Left colon (tissue), 2 donors: Measurements from ENCODE around the gene SOWAHC. TPM values are rescaled to one million over a fixed set of nuclear protein-coding genes. Genes with fewer than 3 reads are reported as not detected.
"Not testable (repeated sequence)": the region's sequence is repeated elsewhere in the genome, so short reads cannot be mapped to it uniquely, and the experiment has no call there.

Experiments used
- ATAC-seq: fragments of 200-7000 bp; cut with Tn5 transposase; one replicate; pipeline ENCODE4 v1.9.1; 2020; ENCODE audit warnings: mild to moderate bottlenecking, moderate library complexity
- DNase-seq, 2 donors: peaks; one replicate each; pipeline ENCODE4 v3.0.0-alpha.2; 2020
- intact Hi-C, 2 donors: fragments of 100-400 bp; cut with DNase I in 1 of 2; cut with micrococcal nuclease in 1 of 2; formaldehyde crosslinking; loops; one replicate each; pipeline versions ENCODE4 v1.11.2 to v1.14.0; 2022; cut with DNase I, micrococcal nuclease
- long read RNA-seq: library from polyadenylated mRNA; unstranded; transcript quantifications from one replicate; pipeline ENCODE4 v2.0.0, GENCODE V29; 2021
- total RNA-seq, 2 donors: library from RNA; stranded (reverse); fragmentation: NEBNext Ultra II Directional; extraction: Animal tissue kit (Norgen Biotek cat#: 25700); gene quantifications; one replicate each; pipeline ENCODE4 v1.2.1, GENCODE V29; 2021
- donor health status: DM: no; HTN: no; CAD: no.
- donor health status: DM: yes; HTN: yes; CAD: no.

The SOWAHC gene, protein sequence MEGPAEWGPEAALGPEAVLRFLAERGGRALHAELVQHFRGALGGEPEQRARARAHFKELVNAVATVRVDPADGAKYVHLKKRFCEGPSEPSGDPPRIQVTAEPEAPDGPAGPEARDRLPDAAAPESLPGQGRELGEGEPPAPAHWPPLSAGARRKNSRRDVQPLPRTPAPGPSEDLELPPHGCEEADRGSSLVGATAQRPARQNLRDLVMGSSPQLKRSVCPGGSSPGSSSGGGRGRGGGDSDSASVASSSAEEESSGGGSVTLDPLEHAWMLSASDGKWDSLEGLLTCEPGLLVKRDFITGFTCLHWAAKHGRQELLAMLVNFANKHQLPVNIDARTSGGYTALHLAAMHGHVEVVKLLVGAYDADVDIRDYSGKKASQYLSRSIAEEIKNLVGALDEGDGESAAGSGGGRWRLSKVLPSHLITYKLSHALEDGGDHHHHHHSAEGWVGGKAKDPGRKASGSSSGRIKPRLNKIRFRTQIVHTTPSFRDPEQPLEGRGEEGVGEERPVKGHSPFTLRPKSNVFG
- total RNA-seq, result 10 to 100 TPM; 42.4 to 55.8 TPM
- long read RNA-seq, full-length matches to known transcripts, result 123 of 123 reads
- long read RNA-seq, partial matches to known transcripts, result 0 of 123 reads
- long read RNA-seq, other reads (novel, unspliced or antisense), result 0 of 123 reads

DNA sequence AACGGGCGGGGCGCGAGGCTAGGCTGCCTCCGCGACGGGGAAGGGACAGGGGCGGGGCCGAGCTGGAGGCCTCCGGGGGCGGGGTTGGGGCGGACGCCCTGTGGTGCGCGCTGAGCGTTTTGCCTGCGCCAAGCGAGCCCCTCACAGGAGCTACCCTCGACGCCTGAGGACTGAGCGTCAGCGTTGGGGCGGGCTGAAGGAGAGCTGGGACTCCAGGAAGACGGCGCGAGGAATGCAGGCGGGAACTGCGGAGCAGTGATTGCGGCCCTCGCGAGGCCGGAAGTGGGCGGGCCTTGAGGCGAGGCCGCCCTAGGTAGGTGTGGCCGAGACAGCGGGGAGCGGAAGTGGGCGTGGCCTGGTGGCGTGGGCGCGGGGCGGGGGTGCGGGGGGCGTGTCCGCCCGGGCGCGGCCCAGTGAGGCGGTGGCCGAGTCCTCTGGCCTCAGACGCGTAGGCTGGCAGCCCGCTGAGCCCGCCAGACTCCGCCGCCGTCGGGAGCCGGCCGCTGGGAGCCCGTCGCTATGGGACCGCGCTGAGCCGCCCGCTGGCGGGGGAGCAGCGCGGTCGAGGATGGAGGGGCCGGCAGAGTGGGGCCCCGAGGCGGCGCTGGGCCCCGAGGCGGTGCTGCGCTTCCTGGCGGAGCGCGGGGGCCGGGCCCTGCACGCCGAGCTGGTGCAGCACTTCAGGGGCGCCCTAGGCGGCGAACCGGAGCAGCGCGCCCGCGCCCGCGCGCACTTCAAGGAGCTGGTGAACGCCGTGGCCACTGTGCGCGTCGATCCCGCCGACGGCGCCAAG, at the start of gene SOWAHC, which contains the start of gene SEPTIN10:
Gene SOWAHC, plus strand, starts transcription at position 443 of the 793 bp plus-strand sequence. Its CDS starts 126 bp downstream, at position 569.
Gene SEPTIN10, minus strand, starts transcription at position 45 of the 793 bp plus-strand sequence. CDS start 139 bp downstream, outside the sequence.
- intact Hi-C loops, result no loop called here
- DNase-seq, result peak; percentile 95 to 97
- ATAC-seq, result peak; percentile 85

DNA sequence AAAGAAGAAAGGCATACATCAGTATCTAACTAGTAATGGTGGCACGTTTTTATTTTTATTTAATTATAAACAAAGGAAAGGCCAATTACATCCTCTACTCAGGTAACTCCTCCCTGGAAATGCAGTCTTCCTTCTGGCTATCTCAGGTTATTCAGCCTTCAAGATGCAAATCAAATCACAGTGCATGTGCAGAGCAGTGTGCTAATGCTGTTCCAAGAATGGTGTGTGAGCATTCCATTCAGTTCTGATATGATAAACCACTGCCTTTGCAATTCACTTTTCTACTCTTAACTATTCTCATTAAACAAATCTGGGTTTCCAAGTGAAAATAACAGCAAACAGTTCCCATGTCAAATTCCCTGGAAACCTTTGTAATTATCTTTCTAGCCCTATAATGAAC, 38.8 kb upstream of the SOWAHC start:
- DNase-seq (no peak), ATAC-seq (no peak)
- intact Hi-C loops, result no loop called here

DNA sequence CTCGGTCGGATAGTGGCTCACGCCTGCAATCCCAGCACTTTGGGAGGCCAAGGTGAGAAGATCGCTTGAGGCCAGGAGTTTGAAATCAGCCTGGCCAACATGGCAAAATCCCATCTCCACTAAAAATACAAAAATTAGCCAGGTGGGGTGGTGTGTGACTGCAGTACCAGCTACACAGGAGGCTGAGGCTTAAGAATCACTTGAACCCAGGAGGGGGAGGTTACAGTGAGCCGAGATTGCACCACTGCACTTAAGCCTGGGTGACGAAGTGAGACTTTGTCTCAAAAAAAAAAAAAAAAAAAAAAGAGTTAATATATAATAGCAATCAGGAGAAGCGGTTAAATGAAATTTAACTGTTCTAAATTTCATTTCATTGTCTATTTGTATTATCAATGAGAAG, 36.5 kb upstream of the SOWAHC start:
- intact Hi-C loops, ATAC-seq, DNase-seq: not testable (repeated sequence)

DNA sequence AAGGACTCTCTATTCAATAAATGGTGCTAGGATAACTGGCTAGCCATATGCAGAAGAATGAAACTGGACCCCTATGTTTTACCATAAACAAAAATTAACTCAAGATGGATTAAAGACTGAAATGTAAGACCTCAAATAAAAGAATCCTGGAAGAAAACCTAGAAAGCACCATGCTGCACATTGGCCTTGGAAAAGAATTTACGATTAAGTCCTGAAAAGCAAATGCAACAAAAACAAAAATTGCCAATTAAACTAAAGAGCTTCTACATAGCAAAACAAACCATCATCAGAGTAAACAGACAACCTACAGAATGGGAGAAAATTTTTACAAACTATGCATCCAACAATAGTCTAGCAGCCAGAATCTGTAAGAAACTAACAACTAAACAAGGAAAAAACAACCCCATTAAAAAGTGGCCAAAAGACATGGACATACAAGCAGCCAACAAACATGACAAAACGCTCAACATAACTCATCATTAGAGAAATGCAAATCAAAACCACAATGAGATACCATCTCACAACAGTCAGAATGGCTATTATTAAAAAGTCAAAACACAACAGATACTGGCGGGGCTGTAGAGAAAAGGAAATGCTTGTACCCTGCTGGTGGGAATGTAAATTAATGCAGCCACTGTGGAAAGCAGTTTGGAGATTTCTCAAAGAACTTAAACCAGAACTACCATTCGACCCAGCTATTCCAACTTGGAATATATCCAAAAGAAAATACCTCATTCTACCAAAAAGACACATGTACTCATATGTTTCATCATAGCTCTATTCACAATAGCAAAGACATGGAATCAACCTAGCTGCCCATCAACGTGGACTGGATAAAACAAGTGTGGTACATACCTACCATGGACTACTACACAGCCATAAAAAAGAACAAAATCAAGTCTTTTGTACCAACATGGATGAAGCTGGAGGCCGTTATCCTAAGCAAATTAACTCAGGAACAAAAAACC, 31.0 kb upstream of the SOWAHC start:
- DNase-seq (no peak), ATAC-seq (no peak)
- intact Hi-C loops, result no loop called here

DNA sequence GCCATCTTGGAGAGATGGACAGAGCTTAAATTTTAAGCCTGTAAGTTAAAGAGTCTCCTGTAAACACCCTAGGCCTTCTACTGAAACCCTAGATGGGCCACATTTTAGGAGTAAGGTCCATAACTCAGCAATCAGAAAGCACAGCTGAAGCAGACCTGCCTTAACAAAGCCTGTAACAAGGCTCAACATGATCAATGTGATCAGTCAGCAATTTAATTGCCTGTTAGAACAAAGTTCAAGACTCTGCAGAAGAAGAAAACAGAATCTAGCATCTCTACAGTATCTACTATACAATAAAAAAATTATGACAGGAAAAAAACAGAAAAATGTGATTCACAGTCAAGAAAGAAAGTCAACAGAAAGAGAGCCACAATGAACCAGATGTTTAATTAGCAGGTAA, 27.5 kb upstream of the SOWAHC start:
- no peak for ATAC-seq
- DNase-seq, result no peak

DNA sequence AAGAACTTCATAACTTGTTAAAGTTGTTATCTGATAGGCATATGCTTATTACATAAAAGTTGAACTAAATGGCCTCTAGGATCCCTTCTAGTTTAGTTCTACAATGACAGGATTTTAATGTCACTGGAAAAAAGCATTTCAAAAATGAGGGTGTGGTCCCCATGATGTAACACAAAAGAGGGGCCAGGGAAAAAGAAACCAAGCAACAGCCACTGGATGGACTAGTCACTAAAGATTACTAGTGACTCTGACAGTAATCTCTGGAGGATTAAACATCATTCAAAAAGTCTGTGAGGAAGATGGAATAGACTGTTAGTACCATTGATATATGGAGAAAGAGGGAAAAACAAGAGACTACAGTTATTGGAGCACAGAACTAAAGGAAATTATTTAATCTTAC, 23.0 kb upstream of the SOWAHC start:
- intact Hi-C loops, result no loop called here
- DNase-seq, result no peak
- ATAC-seq, result no peak

More for the DNA sequence above, 27.5 kb upstream of the SOWAHC start:
- intact Hi-C loops, result no loop called here

DNA sequence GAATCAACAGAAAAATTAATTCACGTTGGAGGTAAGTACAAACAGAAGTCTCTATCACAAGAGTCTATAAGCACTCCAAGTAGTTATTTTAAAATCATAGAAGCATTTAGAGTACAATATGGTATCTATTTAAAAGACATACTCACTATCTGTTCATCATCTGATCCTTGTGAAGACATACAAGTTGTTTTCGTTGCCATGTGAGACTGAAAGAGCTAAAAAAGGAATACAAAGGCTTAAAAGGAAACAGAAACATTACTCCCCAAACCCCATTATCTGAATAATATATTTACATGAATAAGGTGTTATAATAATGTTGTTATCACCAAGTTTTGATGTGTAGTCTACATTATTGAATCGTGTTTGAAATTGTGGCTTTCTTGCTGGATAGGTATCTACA, 21.3 kb upstream of the SOWAHC start:
- ATAC-seq, result no peak
- DNase-seq, result no peak
- intact Hi-C loops, result no loop called here

DNA sequence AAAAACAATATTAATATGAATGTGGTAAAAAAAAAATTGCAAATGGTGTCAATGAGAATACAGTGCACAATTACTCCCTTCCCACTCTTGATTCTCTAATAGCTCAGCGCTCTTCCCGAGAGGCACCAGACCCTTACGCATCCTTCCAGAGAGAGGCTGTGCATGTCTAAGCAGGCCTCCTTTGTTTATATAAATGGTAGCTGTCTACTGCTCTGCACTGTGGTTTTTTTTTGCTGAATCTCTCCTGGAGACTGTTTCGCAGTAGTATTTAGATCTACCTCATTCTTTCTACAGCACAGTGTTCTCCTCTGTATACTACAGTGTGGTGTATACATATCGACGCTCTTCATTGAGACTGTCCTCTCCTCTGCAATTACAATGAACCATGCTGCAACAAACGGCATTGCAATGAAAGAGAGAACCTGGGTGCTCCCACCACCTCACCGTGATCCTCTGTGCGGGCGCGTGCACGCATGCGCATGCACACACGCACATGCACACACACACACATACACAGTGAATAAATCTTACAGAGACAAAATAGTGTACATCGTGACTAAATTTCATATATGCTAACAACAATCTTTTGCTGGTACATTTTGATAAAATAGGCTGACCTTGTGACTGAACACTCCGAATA, 19.8 kb upstream of the SOWAHC start:
- ATAC-seq (no peak), DNase-seq (no peak)
- intact Hi-C loops, result no loop called here

DNA sequence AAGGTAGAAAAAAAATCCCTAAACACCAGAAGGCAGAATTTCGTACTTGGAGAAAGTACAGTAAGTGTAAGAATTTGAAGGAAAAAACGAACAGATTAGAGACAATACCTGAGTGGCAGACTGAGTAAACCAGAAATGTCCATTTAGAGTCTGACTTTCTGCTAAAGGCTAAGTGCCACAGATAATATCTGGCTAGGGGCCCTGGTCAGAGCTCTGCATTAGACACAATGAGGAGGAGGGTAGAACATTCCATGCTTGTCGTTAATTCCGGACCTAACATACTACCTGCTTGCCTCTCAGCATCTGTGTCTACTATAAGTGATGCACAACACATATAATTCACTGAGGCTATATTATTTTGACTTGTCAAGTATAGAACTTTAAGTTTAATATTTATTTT, 18.5 kb upstream of the SOWAHC start:
- ATAC-seq (no peak), DNase-seq (no peak)
- intact Hi-C loops, result no loop called here

DNA sequence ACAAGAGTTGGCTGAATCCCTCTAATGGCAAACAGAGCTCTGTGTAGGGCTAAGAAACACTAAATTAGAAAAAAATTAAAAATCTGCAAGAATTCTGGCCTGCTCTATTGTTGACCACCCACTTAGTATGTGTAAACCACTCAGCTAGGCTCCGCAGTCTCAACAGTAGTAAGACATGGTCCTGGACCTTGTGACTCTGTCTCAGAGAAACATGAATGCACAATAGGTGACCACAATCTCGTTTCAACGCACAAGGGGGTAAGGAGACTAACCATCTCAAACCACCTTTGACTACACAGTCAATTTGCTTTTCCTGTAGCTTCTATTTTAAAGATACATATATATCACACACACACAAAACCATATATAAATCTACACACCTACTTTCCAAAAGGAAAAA, 16.9 kb upstream of the SOWAHC start:
- DNase-seq, result no peak
- intact Hi-C loops, result no loop called here
- ATAC-seq, result no peak

DNA sequence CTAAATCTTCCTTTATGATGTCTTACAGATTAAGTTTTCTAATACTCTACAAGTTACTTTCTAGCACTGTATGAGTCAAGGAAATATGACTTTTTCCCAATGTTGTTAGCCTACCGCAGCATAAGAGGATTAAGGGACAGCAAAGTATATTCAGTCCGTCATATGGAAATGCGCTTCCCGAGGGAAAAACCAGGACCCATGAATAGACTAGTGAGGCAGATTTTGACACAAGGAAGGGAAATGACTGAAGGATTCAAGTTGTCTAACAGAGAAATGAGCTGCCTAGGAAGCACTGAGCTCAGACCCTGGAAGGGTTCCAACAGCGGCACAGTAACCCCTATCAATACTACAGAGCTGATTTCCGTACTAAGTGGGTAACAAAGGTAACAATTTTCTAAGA, 12.4 kb upstream of the SOWAHC start:
- ATAC-seq (peak; percentile 44), DNase-seq (no peak)
- intact Hi-C loops, result no loop called here

DNA sequence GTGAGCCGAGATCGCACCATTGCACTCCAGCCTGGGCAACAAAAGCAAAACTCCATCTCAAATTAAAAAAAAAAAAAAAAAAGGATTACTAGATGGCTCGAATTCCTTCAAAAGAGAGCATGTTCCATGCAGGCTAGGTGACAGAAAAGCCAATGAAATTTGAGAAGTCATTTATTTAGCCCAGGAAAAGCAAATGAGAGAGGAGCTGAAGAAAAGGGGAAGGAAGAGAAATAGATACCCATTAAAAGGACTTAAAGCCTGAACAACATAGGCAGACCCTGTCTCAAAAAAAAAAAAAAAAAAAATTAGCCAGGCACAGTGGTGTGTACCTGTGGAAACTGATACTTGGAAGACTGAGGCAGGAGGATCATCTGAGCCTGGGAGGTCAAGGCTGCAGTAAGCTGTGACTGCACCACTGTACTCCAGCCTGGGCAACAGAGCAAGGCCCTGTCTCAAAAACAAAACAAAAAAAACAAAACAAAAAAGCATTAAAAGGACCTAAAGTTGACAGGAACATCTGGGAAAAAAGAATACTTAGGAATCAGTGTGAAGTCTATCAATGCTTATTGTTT, 11.5 kb upstream of the SOWAHC start:
- DNase-seq (no peak), ATAC-seq (no peak)
- intact Hi-C loops, result no loop called here

DNA sequence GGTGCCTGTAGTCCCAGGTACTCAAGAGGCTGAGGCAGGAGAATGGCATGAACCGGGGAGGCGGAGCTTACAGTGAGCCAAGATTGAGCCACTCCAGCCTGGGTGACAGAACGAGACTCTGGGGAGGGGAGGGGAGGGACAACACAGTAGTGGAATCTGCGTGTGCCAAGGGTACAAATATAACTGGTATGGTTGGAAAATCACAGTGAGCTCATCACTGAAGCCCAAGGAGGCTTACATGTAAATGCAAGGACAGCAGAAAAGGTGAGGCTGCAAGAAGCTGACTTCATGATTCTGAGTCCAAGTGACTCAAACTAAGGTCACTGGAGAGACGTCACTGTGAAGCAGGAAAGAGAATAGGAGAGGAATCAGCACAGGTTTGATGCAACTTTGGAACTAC, 9.6 kb upstream of the SOWAHC start:
- DNase-seq, result no peak
- intact Hi-C loops, result no loop called here
- ATAC-seq, result peak; percentile 18

DNA sequence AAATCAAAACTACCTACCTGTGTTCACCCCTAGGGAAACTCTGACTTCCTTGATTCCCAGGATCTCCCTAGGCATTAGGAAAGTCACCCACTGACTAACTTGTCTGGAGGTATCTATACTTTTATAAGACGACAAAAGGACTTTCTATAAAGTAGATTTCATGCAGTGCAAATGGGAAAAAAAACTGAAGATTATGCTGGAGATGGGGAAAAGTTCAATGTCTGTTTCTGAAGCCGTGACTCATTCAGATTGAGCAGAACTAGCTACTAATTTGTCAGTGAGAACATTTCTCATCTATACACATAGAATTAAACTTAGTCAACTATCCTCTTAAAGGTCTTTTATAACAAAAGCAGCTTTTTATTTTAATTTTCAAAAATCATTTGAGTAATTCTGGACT, 6.4 kb upstream of the SOWAHC start:
- ATAC-seq, result no peak

DNA sequence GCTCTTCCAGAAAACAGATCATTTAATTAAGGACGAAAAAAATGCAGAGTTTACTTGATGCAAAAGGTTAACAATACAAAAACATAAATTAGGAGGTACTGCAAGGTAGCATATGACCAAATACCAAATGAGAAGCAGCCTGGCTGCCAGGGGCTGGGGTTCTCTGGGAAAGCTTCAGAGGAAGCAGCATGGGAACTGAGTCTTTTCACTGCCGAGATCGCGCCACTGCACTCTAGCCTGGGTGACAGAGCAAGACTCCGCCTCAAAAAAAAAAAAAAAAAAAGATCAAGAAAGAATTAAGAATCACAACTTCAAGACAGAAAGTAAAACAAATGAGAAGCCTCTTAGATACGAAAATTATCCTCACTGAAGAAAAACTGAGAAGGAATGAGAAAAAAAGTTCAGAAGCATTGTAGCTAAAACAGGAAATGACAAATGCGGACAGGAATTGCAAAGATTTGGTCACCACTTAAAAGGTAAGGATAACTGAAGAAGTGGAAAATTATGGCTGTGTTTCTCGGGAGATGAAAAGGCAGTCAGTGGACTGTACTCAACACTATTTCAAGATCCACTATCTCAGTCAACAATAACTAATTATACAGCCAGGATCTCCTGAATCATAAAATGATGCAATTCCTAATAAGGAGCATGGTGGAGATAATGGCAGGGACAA, 4.7 kb upstream of the SOWAHC start:
- ATAC-seq, result no peak
- DNase-seq, result no peak
- intact Hi-C loops, result no loop called here

More for the DNA sequence above, 6.4 kb upstream of the SOWAHC start:
- intact Hi-C loops, result no loop called here
- DNase-seq, result no peak

DNA sequence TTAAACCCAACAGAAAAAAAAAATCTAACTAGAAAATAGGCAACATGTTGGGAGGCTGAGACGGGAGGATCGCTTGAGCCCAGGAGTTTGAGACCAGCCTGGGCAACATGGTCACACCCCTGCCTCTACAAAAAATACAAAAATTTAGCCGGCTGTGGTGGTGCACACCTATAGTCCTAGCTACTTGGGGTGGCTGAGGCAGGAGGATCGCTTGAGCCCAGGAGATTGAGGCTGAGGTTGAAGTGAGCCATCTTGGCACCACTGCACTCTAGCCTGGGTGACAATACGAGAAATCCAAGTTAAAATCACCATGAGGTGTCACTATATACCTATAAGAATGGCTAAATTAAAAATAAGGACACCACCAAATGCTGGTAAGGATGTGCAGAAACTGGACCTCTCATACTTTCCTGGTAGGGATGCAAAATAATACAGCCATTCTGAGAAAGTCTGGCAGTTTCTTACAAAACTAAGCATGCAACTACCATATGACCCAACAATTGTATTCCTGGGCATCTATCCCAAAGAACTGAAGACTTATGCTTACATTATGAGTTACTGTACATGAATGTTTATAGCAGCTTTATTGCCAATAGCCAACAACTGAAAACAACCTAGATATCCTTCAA, 2.6 kb upstream of the SOWAHC start:
- DNase-seq (no peak), ATAC-seq (no peak)
- intact Hi-C loops, result no loop called here
